ENCODE data around the gene TLCD1. TPM values are rescaled to one million over a fixed set of nuclear protein-coding genes. Genes with fewer than 3 reads are reported as not detected.
"Not testable (repeated sequence)": the region's sequence is repeated elsewhere in the genome, so short reads cannot be mapped to it uniquely, and the experiment has no call there.

The TLCD1 gene
- total RNA-seq, 4 donors from 2014 or later = 3.3 to 9.1 (median 5.8) TPM

DNA sequence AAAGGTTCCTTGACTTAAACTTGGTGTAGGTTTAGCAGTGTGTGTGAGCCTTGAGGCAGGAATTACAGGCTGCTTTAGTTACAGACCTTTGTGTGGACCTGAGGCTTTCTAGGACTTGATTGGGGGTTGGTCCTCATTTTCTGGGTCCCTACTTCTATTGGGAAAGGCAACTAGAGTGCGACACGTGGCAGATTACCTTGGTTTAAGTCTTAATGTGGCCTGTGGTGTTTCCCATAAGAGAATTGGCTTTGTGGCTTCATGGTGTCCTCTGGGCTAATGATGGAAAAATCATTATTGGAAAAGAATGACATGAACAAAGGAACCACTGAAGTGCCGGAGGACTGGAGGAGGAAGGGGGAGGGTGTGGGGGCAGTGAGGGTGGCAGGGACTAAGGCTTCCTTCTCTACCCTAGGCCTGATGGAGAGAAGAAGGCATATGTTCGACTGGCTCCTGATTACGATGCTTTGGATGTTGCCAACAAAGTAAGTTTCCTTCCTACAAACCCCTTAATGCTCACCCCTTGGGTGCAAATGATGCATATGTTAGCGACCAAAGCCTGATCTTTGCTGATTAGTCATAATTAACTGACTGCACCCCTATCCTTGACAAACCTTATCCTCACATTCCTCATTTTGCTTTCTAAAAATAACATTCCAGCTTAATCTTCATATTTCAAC, 2.7 kb downstream of the TLCD1 start:
- Histone ChIP-seq H3K27me3 (no peaks in the 10 kb centered on the region), H3K27ac (no peak overlapping the region), H3K4me3 (no peak overlapping the region), H3K9me3 (no peaks in the 10 kb centered on the region), H3K36me3 (peaks cover 0 to 34% (median 0%) of the 10 kb centered on the region in 3 donors), H3K4me1 (peaks cover 9 to 50% (median 21%) of the 10 kb centered on the region in 4 donors)
- no peak for TF ChIP-seq POLR2A (IDR thresholded peaks at IDR 0.05)
- TF ChIP-seq, protein P1, sequence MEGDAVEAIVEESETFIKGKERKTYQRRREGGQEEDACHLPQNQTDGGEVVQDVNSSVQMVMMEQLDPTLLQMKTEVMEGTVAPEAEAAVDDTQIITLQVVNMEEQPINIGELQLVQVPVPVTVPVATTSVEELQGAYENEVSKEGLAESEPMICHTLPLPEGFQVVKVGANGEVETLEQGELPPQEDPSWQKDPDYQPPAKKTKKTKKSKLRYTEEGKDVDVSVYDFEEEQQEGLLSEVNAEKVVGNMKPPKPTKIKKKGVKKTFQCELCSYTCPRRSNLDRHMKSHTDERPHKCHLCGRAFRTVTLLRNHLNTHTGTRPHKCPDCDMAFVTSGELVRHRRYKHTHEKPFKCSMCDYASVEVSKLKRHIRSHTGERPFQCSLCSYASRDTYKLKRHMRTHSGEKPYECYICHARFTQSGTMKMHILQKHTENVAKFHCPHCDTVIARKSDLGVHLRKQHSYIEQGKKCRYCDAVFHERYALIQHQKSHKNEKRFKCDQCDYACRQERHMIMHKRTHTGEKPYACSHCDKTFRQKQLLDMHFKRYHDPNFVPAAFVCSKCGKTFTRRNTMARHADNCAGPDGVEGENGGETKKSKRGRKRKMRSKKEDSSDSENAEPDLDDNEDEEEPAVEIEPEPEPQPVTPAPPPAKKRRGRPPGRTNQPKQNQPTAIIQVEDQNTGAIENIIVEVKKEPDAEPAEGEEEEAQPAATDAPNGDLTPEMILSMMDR (IDR thresholded peaks at IDR 0.05) = no peak
- no peak for DNase-seq

DNA sequence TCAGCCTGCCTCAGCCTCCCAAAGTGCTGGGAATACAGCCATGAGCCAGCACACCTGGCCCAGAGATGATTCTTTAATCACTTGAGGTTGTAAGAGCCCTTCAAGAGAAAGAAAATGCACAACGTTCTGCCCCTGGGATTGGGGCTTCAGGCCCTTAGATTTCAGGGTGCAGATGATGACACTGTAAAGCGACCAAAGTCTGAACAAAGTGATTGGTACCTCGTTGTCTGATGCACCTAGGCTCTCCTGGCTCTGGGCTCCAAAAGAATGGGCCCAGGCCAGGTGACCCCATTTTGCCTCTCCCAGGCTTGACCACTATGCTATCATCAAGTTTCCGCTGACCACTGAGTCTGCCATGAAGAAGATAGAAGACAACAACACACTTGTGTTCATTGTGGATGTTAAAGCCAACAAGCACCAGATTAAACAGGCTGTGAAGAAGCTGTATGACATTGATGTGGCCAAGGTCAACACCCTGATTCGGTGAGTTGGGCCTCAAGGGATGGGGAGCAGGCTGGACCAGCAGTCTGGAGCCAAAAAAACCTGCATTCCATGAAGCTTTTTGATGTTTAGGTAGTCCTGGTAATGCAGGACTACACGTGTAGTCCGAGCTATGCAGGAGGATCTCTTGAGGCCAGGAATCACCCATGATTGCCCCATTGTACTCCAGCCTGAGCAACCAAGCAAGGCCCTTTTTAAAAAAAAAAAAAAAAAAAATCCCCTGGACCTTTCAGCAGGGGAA, 3.4 kb downstream of the TLCD1 start:
- no peaks in the 10 kb centered on the region for H3K27me3 ChIP-seq
- DNase-seq = no peak
- peaks cover 9 to 51% (median 23%) of the 10 kb centered on the region in 4 donors for H3K4me1 ChIP-seq
- H3K4me3 ChIP-seq = no peak overlapping the region
- H3K9me3 ChIP-seq = no peaks in the 10 kb centered on the region
- H3K36me3 ChIP-seq = peaks cover 0 to 34% (median 0%) of the 10 kb centered on the region in 3 donors
- peak overlapping the region in 1 of 4 donors; percentile 91 for H3K27ac ChIP-seq
- TF ChIP-seq, protein P1 (IDR thresholded peaks at IDR 0.05) = no peak
- TF ChIP-seq POLR2A (IDR thresholded peaks at IDR 0.05) = no peak

DNA sequence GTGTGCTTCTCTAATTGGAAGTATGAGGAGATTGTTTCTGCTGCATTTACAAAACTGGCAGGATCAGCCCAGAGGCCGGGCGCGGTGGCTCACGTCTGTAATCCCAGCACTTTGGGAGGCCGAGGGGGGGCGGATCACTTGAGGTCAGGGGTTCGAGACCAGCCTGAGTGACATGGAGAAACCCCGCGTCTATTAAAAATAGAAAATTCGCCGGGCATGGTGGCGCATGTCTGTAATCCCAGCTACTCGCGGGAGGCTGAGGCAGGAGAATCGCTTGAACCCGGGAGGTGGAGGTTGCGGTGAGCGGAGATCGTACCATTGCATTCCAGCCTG, 5.1 kb downstream of the TLCD1 start:
- not testable (repeated sequence) for DNase-seq, H3K27me3 ChIP-seq, H3K9me3 ChIP-seq
- H3K4me3 ChIP-seq = peak overlapping the region; percentile 52 to 96 (median 78)
- peak overlapping the region in 1 of 4 donors; percentile 91 for H3K27ac ChIP-seq
- H3K4me1 ChIP-seq = peaks cover 9 to 47% (median 26%) of the 10 kb centered on the region in 4 donors
- peaks cover 0 to 34% (median 0%) of the 10 kb centered on the region in 3 donors for H3K36me3 ChIP-seq

DNA sequence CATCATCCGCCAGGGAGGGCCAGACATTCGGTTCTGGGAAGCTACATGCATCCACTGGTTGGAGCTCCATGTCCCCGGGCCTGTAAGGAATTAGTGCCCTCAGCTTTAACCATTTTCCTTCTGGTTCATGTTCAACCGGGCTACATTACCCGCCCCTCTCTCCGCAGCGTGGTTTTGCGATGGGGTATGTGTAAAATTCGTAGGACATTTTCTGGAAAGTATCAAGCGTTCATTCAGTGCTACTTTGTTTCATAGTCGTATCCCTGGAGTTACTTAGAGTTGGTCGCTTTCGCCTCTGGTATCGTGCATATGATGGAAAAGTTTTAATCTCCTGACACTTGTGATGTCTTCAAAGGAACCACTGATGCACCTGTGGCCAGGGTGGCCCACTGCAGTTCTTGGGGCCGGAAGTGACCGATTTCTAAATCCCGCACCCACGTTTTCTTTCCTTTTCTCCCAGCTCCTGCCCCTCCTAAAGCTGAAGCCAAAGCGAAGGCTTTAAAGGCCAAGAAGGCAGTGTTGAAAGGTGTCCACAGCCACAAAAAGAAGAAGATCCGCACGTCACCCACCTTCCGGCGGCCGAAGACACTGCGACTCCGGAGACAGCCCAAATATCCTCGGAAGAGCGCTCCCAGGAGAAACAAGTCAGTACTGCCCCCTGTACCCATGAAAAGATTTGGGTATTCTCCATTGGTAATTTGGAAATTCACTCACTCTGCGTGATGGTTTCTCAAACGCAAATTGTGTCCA, 5.6 kb downstream of the TLCD1 start:
- Histone ChIP-seq H3K4me1 (peaks cover 9 to 43% (median 23%) of the 10 kb centered on the region in 4 donors), H3K27ac (peak overlapping the region; percentile 62 to 92 (median 89)), H3K36me3 (peaks cover 0 to 34% (median 0%) of the 10 kb centered on the region in 3 donors), H3K4me3 (peak overlapping the region; percentile 52 to 96 (median 78)), H3K9me3 (no peaks in the 10 kb centered on the region), H3K27me3 (no peaks in the 10 kb centered on the region)
- no peak for DNase-seq
- no peak for TF ChIP-seq POLR2A (IDR thresholded peaks at IDR 0.05)
- TF ChIP-seq, protein P1 (IDR thresholded peaks at IDR 0.05) = peak in 3 of 6 experiments; percentile 13 to 30 (median 23)

DNA sequence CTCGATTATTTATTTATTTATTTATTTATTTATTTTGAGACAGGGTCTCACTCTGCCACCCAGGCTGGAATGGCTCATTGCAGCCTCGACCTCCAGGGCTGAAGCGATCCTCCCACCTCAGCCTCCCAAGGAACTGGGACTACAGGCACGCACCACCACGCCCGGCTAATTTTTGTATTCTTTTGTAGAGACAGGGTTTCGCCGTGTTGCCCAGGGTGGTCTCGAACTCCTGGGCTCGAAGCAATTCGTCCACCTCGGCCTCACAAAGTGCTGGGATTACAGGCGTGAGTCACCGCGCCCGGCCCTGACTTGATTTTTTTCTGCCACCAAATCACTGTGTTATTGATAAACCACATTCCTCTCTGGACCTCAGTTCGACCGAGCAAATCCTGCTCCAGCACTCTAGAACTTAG, 7.0 kb downstream of the TLCD1 start:
- TF ChIP-seq, protein P1 (IDR thresholded peaks at IDR 0.05) = no peak
- TF ChIP-seq POLR2A (IDR thresholded peaks at IDR 0.05) = peak in 1 of 2 donors; percentile 44
- Histone ChIP-seq H3K27me3 (no peaks in the 10 kb centered on the region), H3K36me3 (peaks cover 0 to 39% (median 0%) of the 10 kb centered on the region in 3 donors), H3K4me1 (peaks cover 9 to 38% (median 21%) of the 10 kb centered on the region in 4 donors), H3K4me3 (peak overlapping the region; percentile 52 to 96 (median 78)), H3K27ac (peak overlapping the region; percentile 62 to 92 (median 90)), H3K9me3 (no peaks in the 10 kb centered on the region)
- no peak for DNase-seq
